Stimulated activated CD8-positive, alpha-beta memory T cell treated with anti-CD3 and anti-CD28 coated beads, Interleukin-2, amount 100 ng/mL, for 48 hours (primary cell): ENCODE measurements around the gene ADGRA3.

Experiments used
- DNase-seq, 2 donors: peaks; one replicate each; pipeline ENCODE4 v3.0.0-alpha.2; 2020; ENCODE audit warnings: low read depth in 2 of 2

ADGRA3 gene

DNA sequence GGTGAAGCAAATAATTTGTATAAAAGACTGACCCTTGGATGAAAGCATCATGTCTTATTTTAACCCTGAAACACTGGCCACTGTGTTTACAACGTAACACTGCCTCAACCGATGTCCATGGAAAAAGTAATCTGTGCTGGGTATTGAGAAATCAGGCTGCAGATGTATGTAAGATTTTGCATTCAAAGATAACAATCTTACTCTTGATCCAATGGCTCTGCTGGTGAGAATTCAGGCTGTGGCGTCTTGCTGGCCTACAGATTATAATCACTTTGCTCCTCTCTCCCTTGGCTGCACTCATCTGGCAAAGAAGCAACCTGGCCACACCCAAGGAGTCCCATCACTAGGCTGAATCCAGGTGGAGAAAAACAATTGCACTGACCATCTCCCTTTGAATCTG is 7.5 kb downstream of the ADGRA3 start:
- no peak for DNase-seq

- DNase-seq, result no peak
Observed at GRCh38 chr4:22504922-22505321, 10.9 kb downstream of the ADGRA3 start.

DNA sequence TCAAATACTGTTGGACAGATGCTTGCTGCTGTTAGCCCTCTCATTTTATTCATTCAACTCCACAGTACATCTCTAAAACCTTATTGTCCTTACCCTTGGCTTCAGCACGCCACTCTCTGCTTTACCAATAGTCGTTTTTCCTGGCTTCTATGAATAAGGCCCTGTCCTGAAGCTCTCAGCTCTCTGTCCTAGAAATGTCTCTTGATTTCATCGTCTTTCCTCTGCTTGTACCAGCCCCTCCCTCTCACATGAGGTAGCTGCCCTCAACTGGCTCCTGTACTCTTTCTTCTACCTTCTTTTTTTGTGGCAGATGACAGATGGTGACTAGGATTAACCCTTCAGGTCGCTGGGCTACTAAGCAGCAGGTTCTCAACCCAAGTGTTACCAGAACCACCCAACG is 11.4 kb downstream of the ADGRA3 start:
- no peak for DNase-seq

- DNase-seq, result no peak
Observed at GRCh38 chr4:22502895-22503814, 12.7 kb downstream of the ADGRA3 start.

DNA sequence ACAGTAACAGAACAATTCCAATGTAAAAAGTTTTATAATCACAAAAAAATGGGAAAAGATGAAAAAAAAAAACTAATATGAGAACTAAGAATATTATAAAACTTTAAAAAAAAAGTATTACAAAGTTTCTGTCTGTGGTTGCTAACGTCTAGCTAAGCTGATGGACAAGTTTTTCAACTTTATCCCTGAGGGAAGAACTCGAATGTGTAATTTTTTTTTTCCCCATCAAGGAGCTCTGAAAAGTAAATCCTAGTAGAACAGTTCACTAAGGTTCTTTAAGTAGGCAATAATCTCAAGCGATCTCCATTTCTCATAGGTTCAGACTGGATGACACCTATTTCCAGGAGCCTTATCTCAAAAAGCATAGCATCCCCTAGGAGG is 14.2 kb downstream of the ADGRA3 start:
- no peak for DNase-seq

DNA sequence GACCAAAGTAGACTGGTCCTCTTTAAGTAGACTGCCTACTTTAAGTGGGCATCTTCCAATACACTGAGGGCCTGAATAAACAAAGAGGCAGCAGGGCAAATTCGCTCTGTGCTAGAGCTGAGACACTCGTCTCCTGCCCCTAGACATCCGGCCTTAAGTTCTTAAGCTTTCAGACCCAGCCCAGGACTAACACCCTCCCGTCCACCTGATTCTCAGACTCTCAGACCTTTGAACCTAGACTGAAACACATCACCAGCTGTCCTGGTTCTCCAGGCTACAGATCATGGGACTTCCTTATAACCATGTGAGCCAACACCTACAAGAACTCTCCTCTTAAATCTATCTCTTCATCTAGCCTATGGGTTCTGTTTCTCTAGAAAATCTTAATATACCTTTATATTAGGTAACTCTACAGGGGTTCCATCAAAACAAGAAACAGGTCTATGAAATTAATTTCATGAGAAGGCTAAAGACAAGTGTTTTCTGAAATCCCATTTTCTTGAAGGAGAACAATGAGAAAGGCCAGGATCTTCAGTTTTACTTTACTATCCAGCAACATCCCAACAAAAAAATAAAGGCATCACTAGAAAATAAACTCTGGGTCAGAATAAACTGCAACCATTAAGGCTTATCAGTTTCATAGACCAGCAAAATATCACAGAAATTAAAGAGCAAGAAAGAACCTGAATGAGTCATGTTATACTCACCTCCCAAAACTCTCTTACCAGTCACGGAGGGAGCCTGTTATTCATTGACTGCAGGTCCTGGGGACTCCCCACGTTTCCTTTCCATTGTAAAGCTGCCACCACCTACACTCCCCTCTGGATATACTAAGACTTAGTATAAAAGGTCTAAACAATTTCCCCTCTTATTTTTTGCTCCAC is 14.8 kb downstream of the ADGRA3 start:
- peak in 1 of 2 donors; percentile 7 for DNase-seq

DNA sequence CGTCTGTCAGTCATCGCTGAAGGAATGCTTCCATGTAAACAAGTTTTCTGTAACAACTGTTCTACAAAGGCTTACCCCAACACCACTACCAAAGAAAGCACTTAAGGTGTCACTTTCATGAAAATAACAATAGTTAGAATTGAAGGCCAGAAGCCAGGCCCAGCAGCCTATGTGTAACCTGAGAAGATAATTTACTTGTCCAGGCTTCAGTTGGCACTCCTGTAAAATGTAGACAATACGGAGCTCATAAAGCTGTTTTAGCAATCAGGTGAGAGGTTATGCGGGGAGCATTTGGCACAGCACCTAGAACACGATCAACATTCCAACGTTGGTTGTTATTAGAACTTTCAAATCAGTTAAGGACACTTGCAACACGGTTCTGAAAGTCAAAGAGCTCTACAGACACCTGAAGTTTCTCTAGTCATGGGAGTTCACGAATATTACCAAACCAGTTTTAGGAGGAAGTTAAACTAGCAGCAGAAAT is 15.7 kb downstream of the ADGRA3 start:
- DNase-seq, result no peak

GRCh38 chr4:22498866-22499265 is 17.0 kb downstream of the ADGRA3 start:
- DNase-seq, result no peak

GRCh38 chr4:22496165-22496813 is 19.6 kb downstream of the ADGRA3 start:
- no peak for DNase-seq

- DNase-seq, result no peak
Observed at GRCh38 chr4:22493523-22493922, 22.3 kb downstream of the ADGRA3 start.

GRCh38 chr4:22492987-22493386 is 22.9 kb downstream of the ADGRA3 start:
- no peak for DNase-seq

DNA sequence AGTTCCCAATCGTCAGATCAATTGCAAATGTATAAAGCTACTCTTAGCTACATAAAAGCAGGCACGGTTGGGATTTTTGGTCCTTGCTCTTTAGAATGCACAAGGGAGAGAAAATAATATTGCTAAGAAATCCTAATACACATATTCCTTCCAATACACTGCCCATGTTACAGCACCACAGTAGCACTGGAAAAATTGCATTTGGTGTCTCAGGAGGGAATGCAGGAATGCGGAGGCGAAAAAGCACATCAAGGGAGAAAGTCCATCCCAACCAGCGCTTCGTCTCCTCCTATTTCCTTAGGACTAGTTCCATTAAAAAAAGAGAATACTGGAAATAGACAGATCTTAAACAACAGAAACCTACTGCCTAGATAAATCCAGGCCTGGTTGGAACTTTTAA is 23.9 kb downstream of the ADGRA3 start:
- DNase-seq, result no peak

DNA sequence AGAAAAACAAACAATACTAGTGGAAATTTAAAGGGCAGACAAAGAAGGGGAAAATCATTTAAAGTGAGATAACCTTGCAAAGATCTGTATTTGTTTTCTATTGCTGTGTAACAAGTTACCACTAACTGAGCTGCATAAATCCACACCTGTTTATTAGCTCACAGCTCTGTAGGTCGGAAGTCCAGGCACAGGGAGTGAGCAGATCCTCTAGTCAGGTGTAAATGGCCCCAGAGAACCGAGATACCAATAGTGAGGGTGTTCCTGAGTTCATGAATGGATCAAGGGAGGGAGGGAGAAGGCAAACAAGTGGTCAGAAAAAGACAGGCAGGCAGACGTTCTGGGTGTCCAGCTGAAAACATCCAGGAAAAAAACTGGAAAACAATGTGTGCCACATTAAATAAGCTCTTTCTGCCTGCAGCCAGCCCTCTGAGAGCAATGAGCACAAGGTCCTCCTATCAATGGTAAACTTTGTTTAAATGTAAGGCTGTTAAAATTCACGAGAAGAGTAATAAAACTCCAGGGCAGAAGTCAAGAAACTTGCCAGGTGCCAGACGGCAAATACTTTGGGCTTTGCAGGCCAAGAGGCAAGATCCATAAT is 25.0 kb downstream of the ADGRA3 start:
- DNase-seq, result no peak

DNA sequence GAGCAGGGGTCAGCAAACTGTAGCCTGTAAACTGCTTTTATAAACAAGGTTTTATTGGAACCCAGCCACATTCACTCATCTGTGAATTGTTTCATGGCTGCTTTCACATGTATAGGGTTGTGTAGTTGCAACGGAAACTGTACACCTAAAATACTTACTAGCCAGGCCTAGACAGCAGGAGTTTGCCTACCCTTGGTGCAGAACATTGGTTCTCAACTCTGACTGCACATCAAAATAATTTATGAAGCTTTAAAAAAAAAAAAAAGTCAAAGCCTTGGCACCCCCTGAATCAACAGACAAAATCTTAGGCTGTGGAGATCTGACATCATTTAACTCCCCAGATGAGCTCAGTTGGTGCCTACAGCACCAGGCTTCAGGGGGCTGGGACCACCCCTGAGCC is 27.8 kb downstream of the ADGRA3 start:
- DNase-seq, result no peak

DNA sequence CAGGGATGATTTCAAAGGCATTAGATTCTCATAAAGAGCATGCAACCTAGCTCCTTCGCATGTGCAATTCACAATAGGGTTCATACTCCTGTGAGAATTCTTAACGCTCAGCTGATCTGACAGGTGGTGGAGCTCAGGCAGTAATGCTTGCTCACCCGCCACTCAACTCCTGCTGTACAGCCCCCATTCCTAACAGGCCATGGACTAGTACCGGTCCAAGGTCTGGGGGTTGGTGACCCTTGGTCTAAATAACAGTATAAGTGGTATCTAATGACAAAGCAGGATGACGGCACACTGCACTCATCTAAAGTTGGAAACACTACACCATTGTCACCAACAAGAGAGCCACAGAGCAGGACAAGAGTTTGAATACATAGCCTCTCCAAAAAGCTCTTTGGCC is 28.5 kb downstream of the ADGRA3 start:
- DNase-seq, result no peak

- DNase-seq, result no peak
Observed at GRCh38 chr4:22486276-22486675, 29.6 kb downstream of the ADGRA3 start.

GRCh38 chr4:22485737-22486136 is 30.1 kb downstream of the ADGRA3 start:
- DNase-seq, result no peak

- DNase-seq, result no peak
Observed at GRCh38 chr4:22483551-22483981, 32.3 kb downstream of the ADGRA3 start.

GRCh38 chr4:22482250-22483127 is 33.4 kb downstream of the ADGRA3 start:
- DNase-seq, result no peak

DNA sequence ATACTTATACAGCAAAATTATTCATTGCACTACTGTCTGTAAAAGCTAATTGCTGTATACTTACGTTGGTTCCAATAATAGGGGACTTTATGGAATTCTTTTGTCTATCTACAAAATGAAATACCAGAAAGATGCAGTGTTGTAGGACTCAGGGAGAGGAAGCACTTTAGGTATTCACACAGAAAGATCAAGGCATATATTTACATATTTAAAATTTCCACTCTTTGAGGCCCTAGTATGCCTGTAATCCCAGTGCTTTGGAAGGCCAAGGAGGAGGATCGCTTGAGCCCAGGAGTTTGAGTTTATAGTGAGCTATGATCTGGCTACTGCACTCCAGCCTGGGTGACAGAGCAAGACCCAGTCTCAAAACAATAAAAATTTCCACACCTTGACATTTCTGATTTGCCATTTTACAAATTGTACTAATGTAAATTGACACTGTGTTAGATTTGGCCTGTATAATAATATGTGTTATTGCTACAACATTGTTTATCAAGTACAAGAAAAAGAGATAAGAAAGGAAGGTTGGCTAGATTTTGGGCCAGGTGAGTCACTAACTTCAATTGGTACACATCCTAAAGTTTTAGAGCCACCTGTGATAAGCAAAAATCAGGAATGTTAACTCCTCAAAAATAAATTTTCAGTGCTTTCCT is 35.1 kb downstream of the ADGRA3 start:
- DNase-seq, result no peak
